ACC112 (cell line): Measurements from ENCODE around the gene GPR25.
"Not testable (repeated sequence)": the region's sequence is repeated elsewhere in the genome, so short reads cannot be mapped to it uniquely, and the experiment has no call there.

Experiments used
- H2AFZ ChIP-seq: fragments of 200-600 bp; sonication (generic); one replicate; pipeline ENCODE4 v1.6.0; 2017; ENCODE audit warnings: antibody characterized with exemption, low read length; ENCODE audit not compliant: unreplicated experiment
- H3K27ac ChIP-seq: fragments of 200-600 bp; sonication (generic); 2 replicates; pipeline ENCODE4 v1.5.1; 2014; ENCODE audit warnings: low read depth, mild to moderate bottlenecking, antibody characterized with exemption, low read length, moderate library complexity
- H3K27me3 ChIP-seq: fragments of 200-600 bp; sonication (generic); 2 replicates; pipeline ENCODE4 v1.6.1; 2014; ENCODE audit warnings: mild to moderate bottlenecking, antibody characterized with exemption, low read length, moderate library complexity, mixed read lengths; ENCODE audit not compliant: insufficient read depth
- H3K36me3 ChIP-seq: fragments of 200-600 bp; sonication (generic); 2 replicates; pipeline ENCODE4 v1.6.1; 2016; ENCODE audit warnings: mild to moderate bottlenecking, antibody characterized with exemption, low read length, moderate library complexity, mixed read lengths; ENCODE audit not compliant: insufficient read depth
- H3K4me1 ChIP-seq: fragments of 200-600 bp; sonication (generic); one replicate; pipeline ENCODE4 v1.6.1; 2016; ENCODE audit warnings: low read length, mixed read lengths; ENCODE audit not compliant: insufficient read depth, unreplicated experiment, control insufficient read depth
- H3K4me3 ChIP-seq: fragments of 200-600 bp; sonication (generic); 2 replicates; pipeline ENCODE4 v1.5.1; 2014; ENCODE audit warnings: mild to moderate bottlenecking, low read depth, low read length
- H3K79me2 ChIP-seq: fragments of 200-600 bp; sonication (generic); one replicate; pipeline ENCODE4 v1.6.0; 2016; ENCODE audit warnings: low read length; ENCODE audit not compliant: control insufficient read depth, unreplicated experiment, insufficient read depth

GPR25 gene

DNA sequence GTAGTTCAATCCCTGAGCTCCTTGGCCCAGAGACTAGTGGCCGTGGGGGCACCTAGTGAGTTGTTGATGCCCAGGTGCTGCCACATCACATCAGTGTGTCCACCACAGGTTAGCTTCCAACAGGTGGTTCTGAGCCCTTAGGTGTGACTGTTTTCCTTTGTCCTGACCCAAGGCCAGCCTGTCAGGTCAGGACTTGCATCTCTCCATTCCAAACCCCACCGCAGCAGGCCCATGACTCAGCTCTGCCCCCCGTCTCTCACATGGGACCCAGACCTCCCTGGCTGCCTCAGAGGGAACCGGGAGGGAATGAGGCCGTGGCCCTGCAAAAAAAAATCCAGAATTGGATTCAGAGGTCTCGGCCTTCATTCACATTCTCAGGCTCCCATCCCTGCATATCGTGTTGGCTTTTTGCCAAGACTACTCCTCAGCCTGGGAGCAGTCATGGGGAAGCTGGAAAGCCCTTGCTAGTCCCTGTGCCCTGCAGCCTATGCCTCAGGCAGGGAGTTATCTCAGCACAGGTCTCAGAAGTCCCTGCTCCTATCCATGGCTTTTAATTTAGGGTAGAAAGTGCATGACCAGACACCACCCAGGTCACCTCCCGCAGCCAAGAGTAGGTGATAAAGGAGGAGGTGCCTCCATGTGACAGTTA lies 29.1 kb downstream of the GPR25 start:
- Histone ChIP-seq H3K79me2 (no peaks in the 10 kb centered on the region), H3K27ac (no peak overlapping the region), H3K4me1 (no peaks in the 10 kb centered on the region), H2AFZ (no peak overlapping the region), H3K4me3 (no peak overlapping the region), H3K27me3 (no peaks in the 10 kb centered on the region), H3K36me3 (no peaks in the 10 kb centered on the region)

DNA sequence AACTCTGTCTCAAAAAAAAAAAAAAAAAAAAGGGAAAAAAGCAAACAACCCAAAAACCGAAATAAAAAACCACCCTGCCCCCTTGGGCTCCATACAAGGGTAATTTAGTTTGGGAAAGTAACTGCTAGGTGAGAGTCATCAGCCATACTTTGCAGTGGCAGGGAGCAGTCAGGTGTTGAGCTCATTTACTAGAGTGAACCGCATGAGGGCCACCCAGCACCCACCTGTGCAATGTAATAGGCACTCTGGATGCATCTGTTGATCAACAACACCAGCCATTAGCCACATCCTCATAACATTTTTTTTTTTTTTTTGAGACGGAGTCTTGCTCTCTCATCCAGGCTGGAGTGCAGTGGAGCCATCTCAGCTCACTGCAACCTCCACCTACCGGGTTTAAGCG lies 31.0 kb downstream of the GPR25 start:
- H3K4me1 ChIP-seq: no peaks in the 10 kb centered on the region
- no peaks in the 10 kb centered on the region for H3K36me3 ChIP-seq
- no peak overlapping the region for H2AFZ ChIP-seq
- H3K4me3 ChIP-seq: no peak overlapping the region
- H3K27ac ChIP-seq: no peak overlapping the region
- no peaks in the 10 kb centered on the region for H3K79me2 ChIP-seq
- no peaks in the 10 kb centered on the region for H3K27me3 ChIP-seq

DNA sequence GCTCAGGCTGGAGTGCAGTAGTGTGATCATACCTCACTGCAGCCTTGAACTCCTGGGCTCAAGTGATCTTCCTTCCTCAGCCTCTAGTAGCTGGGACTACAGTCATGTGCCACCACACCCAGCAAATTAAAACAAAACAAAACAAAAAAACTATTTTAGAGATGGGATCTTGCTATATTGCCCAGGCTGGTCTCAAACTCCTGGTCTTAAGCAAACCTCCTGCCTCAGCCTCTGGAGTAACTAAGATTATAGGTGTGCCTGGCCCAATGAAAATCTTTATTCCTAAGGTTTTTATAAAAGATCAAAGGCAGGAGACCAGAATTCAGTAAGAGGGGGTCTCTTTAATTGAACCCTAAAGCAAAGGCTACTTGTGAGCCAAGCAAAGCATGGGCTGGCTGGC lies 32.0 kb downstream of the GPR25 start:
- no peak overlapping the region for H2AFZ ChIP-seq
- H3K4me1 ChIP-seq: no peaks in the 10 kb centered on the region
- no peaks in the 10 kb centered on the region for H3K79me2 ChIP-seq
- H3K27ac ChIP-seq: no peak overlapping the region
- no peaks in the 10 kb centered on the region for H3K27me3 ChIP-seq
- no peaks in the 10 kb centered on the region for H3K36me3 ChIP-seq
- no peak overlapping the region for H3K4me3 ChIP-seq

DNA sequence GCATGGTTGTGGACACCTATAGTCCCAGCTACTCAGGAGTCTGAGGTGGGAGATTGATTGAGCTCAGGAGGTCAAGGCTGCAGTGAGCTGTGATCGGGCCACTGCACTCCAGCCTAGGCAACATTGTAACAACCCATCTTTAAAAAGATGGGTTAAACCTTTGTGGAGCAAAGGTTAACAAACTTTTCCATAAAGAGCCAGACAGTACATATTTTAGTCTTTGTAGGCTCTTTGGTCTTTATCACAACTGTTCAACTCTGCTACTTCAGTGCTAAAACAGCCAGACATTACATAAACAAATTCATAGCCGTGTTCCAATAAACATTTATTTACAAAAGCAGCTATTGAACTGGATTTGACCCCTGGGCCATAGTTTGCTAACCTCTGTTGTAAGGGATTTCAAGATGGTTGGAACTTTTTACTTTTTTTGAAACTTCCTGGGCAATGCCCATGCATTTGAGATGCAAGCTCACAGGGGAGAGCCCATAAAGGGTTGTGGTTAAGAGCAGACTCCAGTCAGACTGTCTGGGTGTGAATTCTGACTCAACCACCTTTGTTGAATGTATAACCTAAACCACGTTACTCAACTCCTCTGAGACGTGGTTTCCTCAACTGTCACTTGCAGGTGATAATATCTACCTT lies 32.8 kb downstream of the GPR25 start:
- H3K4me3 ChIP-seq: no peak overlapping the region
- H3K36me3 ChIP-seq: no peaks in the 10 kb centered on the region
- no peak overlapping the region for H3K27ac ChIP-seq
- H3K4me1 ChIP-seq: no peaks in the 10 kb centered on the region
- H2AFZ ChIP-seq: no peak overlapping the region
- no peaks in the 10 kb centered on the region for H3K79me2 ChIP-seq
- no peaks in the 10 kb centered on the region for H3K27me3 ChIP-seq

DNA sequence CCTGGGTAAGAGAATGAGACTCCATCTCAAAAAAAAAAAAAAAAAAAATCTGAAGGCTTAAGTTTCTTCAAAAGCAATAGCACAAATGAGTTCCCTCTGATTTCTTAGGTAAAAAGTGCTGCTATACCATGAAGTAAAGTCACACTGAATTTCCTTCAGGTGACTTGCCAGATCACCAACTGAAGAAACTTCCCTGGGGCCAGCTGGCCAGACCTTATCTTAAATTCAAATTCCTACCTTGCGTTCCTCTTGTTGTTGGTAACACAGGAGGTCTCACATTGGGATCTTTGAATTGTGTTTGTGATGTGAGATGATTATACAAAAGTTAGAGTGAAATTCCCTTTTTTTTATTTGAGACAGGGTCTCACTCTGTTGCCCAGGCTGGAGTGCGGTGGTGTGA lies 33.7 kb downstream of the GPR25 start:
- H3K79me2 ChIP-seq: no peaks in the 10 kb centered on the region
- H3K4me1 ChIP-seq: no peaks in the 10 kb centered on the region
- no peak overlapping the region for H2AFZ ChIP-seq
- no peak overlapping the region for H3K4me3 ChIP-seq
- H3K27ac ChIP-seq: no peak overlapping the region
- H3K27me3 ChIP-seq: no peaks in the 10 kb centered on the region
- H3K36me3 ChIP-seq: no peaks in the 10 kb centered on the region

DNA sequence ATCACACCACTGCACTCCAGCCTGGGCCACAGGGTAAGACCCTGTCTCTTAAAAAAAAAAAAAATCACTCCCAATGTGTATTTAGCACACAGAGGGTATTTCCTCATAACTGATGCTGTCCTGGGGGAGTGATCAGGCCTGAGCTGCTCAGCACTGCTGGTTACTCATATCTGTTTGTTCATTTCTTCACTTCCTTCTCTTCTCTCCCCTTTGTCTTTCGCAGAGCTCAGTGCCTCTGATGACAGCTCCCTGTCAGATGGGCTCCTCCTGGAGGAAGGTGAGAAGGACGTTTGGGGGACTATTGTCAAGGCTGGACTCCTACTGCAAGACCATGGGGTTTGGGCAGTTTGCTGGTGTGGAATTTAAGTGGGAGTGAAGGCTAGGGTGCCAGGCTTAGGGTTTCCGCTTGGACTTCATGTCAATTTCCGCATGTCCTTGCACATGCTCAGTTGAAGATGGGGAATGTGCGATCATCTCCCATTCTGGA lies 34.9 kb downstream of the GPR25 start:
- Histone ChIP-seq H2AFZ (no peak overlapping the region), H3K4me1 (no peaks in the 10 kb centered on the region), H3K79me2 (no peaks in the 10 kb centered on the region), H3K27ac (no peak overlapping the region), H3K36me3 (no peaks in the 10 kb centered on the region), H3K4me3 (no peak overlapping the region), H3K27me3 (no peaks in the 10 kb centered on the region)

DNA sequence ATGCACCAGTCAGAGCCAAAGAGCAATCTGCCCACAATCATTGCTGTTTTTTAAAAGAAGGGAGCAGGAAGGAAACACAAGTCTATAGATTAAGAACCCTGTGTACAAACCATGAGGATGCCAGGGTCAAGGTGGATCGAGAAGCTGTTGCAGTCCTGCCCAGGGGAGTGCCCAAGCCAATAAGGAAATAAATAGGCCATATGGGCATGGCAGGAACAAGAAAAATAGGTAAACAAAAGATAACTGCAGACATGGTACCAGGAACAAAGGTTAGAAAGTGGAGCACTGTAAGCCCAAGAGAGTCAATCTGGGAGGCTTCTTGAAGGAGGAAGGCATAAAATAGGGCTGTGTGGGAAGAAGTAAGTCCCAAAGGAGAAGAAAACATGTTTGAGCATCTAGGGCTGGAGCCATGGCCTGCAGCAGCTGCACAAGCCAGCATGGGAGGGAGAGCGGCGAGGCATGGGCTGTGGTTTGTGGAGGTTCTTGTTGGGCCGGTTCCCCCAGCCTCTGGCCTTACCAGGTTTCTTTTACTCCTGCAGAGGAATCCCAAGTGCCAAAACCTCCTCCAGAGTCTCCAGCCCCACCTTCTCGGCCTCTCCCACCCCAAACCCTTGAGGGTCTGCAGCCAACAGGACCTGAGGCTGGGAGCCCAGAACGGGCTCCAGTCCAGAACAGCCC lies 35.5 kb downstream of the GPR25 start:
- Histone ChIP-seq H3K36me3 (no peaks in the 10 kb centered on the region), H3K27ac (no peak overlapping the region), H3K79me2 (no peaks in the 10 kb centered on the region), H3K4me1 (no peaks in the 10 kb centered on the region), H3K27me3 (no peaks in the 10 kb centered on the region), H3K4me3 (no peak overlapping the region), H2AFZ (no peak overlapping the region)

DNA sequence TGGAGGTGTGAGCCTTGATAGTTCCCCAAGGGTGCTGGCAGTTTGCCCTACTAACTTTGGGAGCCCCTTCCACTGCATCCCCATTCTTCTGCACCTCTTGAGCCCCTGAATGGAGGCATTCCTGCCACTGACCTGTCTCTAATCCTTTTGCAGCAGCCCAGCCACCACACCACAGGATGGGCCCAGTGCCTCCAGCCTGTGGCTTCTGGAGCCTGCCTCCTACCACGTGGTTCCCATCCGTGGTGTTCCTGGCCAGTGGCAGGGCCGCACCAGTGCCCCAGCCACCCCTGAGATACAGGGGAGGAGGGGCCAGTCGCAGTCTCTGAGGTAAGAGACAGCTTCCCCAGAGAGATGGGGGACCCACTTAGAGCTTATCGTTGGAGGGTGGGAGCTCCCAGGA lies 36.3 kb downstream of the GPR25 start:
- H3K27me3 ChIP-seq: no peaks in the 10 kb centered on the region
- no peaks in the 10 kb centered on the region for H3K4me1 ChIP-seq
- no peak overlapping the region for H2AFZ ChIP-seq
- H3K4me3 ChIP-seq: no peak overlapping the region
- no peaks in the 10 kb centered on the region for H3K36me3 ChIP-seq
- H3K79me2 ChIP-seq: no peaks in the 10 kb centered on the region
- no peak overlapping the region for H3K27ac ChIP-seq

DNA sequence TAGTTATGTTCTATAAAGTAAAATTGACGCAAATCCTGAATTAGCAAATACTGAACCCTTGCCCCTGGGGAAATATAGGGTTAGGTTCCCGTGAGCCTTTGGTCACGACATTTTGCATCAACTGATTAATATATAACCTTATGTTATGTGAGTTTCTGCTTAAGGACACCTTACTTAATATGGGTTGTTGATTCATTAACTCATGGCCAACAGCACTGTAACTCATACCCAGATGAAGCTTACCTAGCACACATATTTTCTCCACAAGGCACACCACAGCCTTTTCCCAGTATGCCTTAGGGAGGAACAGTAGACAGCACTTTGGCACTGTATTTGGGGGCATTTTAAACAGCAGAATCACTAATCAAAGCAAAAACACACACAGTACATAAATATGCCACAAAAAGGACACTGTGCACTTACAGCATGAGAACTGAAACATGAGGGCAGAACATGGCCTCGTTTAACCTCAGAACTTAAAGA lies 37.0 kb downstream of the GPR25 start:
- Histone ChIP-seq H3K27ac (no peak overlapping the region), H2AFZ (no peak overlapping the region), H3K4me1 (no peaks in the 10 kb centered on the region), H3K79me2 (no peaks in the 10 kb centered on the region), H3K27me3 (no peaks in the 10 kb centered on the region), H3K36me3 (no peaks in the 10 kb centered on the region), H3K4me3 (no peak overlapping the region)

DNA sequence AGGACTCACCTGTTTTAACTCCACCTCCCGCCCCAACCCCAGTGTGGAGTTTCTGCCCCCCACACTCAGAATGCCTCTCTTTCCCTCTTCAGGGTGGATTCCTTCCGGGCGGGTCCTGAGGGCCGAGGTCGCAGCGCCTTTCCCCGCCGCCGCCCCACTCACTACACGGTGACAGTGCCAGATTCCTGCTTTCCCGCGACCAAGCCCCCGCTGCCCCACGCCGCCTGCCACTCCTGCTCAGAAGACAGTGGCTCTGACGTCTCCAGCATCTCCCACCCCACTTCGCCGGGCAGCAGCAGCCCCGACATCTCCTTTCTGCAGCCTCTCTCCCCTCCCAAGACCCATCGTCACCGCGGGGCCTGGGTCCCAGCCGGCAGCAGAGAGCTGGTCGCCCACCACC lies 38.6 kb downstream of the GPR25 start:
- no peaks in the 10 kb centered on the region for H3K27me3 ChIP-seq
- no peak overlapping the region for H2AFZ ChIP-seq
- no peaks in the 10 kb centered on the region for H3K79me2 ChIP-seq
- H3K27ac ChIP-seq: no peak overlapping the region
- H3K4me3 ChIP-seq: no peak overlapping the region
- H3K4me1 ChIP-seq: no peaks in the 10 kb centered on the region
- H3K36me3 ChIP-seq: no peaks in the 10 kb centered on the region

DNA sequence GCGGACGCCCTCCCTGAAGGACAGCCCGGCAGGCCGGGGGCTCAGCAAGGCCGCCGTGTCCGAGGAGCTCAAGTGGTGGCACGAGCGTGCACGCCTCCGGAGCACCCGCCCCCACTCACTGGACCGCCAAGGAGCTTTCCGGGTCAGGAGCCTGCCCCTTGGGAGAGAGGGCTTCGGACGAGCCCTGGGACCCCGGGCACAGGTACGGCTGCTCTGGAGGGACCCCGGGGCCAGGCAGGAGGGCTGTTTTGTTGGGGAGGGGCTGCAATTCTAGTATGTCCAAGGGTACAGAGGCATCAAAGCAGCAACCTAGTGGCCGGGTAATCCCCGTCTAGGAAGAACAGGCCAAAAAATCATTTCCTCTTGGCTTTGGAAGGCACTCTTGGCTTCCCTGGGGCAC lies 39.2 kb downstream of the GPR25 start:
- not testable (repeated sequence) for H3K79me2 ChIP-seq, H3K27ac ChIP-seq, H3K4me1 ChIP-seq, H3K4me3 ChIP-seq, H3K27me3 ChIP-seq, H3K36me3 ChIP-seq, H2AFZ ChIP-seq
